HG03066 (cell line): Measurements from ENCODE around the gene TMTC2.
"Not testable (repeated sequence)": the region's sequence is repeated elsewhere in the genome, so short reads cannot be mapped to it uniquely, and the experiment has no call there.

Experiments used
- ATAC-seq: cut with Tn5 transposase; IDR thresholded peaks from one replicate; pipeline ENCODE4 v1.9.1; 2021; ENCODE audit warnings: low read depth; ENCODE audit not compliant: unreplicated experiment

Gene TMTC2

GRCh38 chr12:82835217-82835616 is 148.5 kb downstream of the TMTC2 start:
- no peak for ATAC-seq

- ATAC-seq, result no peak
Observed at GRCh38 chr12:82838131-82838551, 151.4 kb downstream of the TMTC2 start.

GRCh38 chr12:82838827-82839226 is 152.1 kb downstream of the TMTC2 start:
- no peak for ATAC-seq

- no peak for ATAC-seq
Observed at GRCh38 chr12:82839796-82840195, 153.1 kb downstream of the TMTC2 start.

GRCh38 chr12:82841487-82841904 is 154.8 kb downstream of the TMTC2 start:
- no peak for ATAC-seq

- ATAC-seq, result no peak
Observed at GRCh38 chr12:82842480-82842879, 155.8 kb downstream of the TMTC2 start.

GRCh38 chr12:82845076-82845475 is 158.4 kb downstream of the TMTC2 start:
- ATAC-seq, result not testable (repeated sequence)

GRCh38 chr12:82848845-82849244 is 162.1 kb downstream of the TMTC2 start:
- no peak for ATAC-seq

GRCh38 chr12:82852529-82852928 is 165.8 kb downstream of the TMTC2 start:
- no peak for ATAC-seq

GRCh38 chr12:82855872-82856271 is 169.2 kb downstream of the TMTC2 start:
- ATAC-seq, result peak; percentile 74

- no peak for ATAC-seq
Observed at GRCh38 chr12:82857276-82857675, 170.6 kb downstream of the TMTC2 start.

GRCh38 chr12:82857911-82858533 is 171.3 kb downstream of the TMTC2 start:
- no peak for ATAC-seq

GRCh38 chr12:82858534-82858917 is 171.8 kb downstream of the TMTC2 start:
- ATAC-seq, result no peak

GRCh38 chr12:82862069-82862841 is 175.5 kb downstream of the TMTC2 start:
- no peak for ATAC-seq

- ATAC-seq, result no peak
Observed at GRCh38 chr12:82862876-82863649, 176.4 kb downstream of the TMTC2 start.

GRCh38 chr12:82866227-82866775 is 179.6 kb downstream of the TMTC2 start:
- ATAC-seq, result no peak

GRCh38 chr12:82866946-82867345 is 180.2 kb downstream of the TMTC2 start:
- no peak for ATAC-seq

GRCh38 chr12:82867762-82868500 is 181.2 kb downstream of the TMTC2 start:
- ATAC-seq, result no peak

GRCh38 chr12:82870771-82871377 is 184.2 kb downstream of the TMTC2 start:
- peak; percentile 69 for ATAC-seq

GRCh38 chr12:82872088-82872487 is 185.4 kb downstream of the TMTC2 start:
- no peak for ATAC-seq
